H1 (cell line): ENCODE measurements around the gene PRRT1. TPM values are rescaled to one million over a fixed set of nuclear protein-coding genes. Genes with fewer than 3 reads are reported as not detected.
A peak's percentile ranks its signal among the peaks of the same experiment; 100 is the strongest.

ENCODE experiments used
- ASH2L ChIP-seq: fragments of 200-600, 300-600 bp; sonication (generic); IDR thresholded peaks from one replicate; pipeline ENCODE4 v1.7.1; 2017; ENCODE audit warnings: low read length
- ATF3 ChIP-seq: IDR thresholded peaks from 2 replicates; pipeline ENCODE4 v1.6.1; 2011; ENCODE audit warnings: low read depth, mild to moderate bottlenecking, low read length; ENCODE audit not compliant: insufficient read depth
- CHD1 ChIP-seq: IDR thresholded peaks from 2 replicates; pipeline ENCODE4 v1.6.1; 2012; ENCODE audit warnings: low read depth, low read length, improper control_type of control experiment
- CTBP2 ChIP-seq: IDR thresholded peaks from 2 replicates; pipeline ENCODE4 v1.7.0; 2011; ENCODE audit warnings: borderline replicate concordance, mild to moderate bottlenecking, moderate library complexity, mixed read lengths, low read length; ENCODE audit not compliant: insufficient read depth, insufficient read length
- GABPA ChIP-seq: IDR thresholded peaks from 2 replicates; pipeline ENCODE4 v1.6.1; 2011; ENCODE audit warnings: mild to moderate bottlenecking, low read length, moderate library complexity, borderline replicate concordance; ENCODE audit not compliant: insufficient read depth
- JUN ChIP-seq: IDR thresholded peaks from 2 replicates; pipeline ENCODE4 v1.6.1; 2011; ENCODE audit warnings: low read depth, mild to moderate bottlenecking, improper control_type of control experiment, low read length
- KDM1A ChIP-seq: fragments of 200-600, 300-600 bp; sonication (generic); IDR thresholded peaks from 2 replicates; pipeline ENCODE4 v1.7.1; 2016; ENCODE audit warnings: mild to moderate bottlenecking, low read length, borderline replicate concordance
- PHF8 ChIP-seq: fragments of 200-600 bp; sonication (generic); conservative IDR thresholded peaks from 2 replicates; pipeline ENCODE4 v1.7.1; 2012; ENCODE audit warnings: low read depth, mild to moderate bottlenecking, inconsistent platforms, low read length, moderate library complexity
- POLR2A ChIP-seq, 2 experiments: IDR thresholded peaks; 1 replicate in 1 of 2; 2 replicates in 1 of 2; pipeline ENCODE4 v1.6.1; 2011; ENCODE audit warnings: low read depth in 2 of 2, low read length in 2 of 2, mild to moderate bottlenecking in 2 of 2; ENCODE audit errors: control extremely low read depth in 1 of 2
- POU5F1 ChIP-seq: IDR thresholded peaks from 2 replicates; pipeline ENCODE4 v1.6.1; 2011; ENCODE audit warnings: low read depth, mild to moderate bottlenecking, low read length, moderate library complexity
- RAD21 ChIP-seq, 2 experiments: IDR thresholded peaks in 1 of 2; conservative IDR thresholded peaks in 1 of 2; 2 replicates each; pipeline ENCODE4 v1.6.1; 2011; ENCODE audit warnings: low read depth in 2 of 2, low read length in 2 of 2, improper control_type of control experiment in 1 of 2, inconsistent platforms in 1 of 2, mild to moderate bottlenecking in 1 of 2, moderate library complexity in 1 of 2
- RXRA ChIP-seq: IDR thresholded peaks from 2 replicates; pipeline ENCODE4 v1.6.1; 2011; ENCODE audit warnings: low read depth, mild to moderate bottlenecking, low read length, moderate library complexity; ENCODE audit not compliant: insufficient read depth
- SIRT6 ChIP-seq: IDR thresholded peaks from one replicate; pipeline ENCODE4 v1.7.1; 2012; ENCODE audit warnings: low read length, inconsistent platforms
- SP2 ChIP-seq: IDR thresholded peaks from 2 replicates; pipeline ENCODE4 v1.6.1; 2012; ENCODE audit warnings: mild to moderate bottlenecking, low read length, inconsistent platforms
- SRF ChIP-seq: IDR thresholded peaks from 2 replicates; pipeline ENCODE4 v1.6.1; 2011; ENCODE audit warnings: mild to moderate bottlenecking, low read depth, low read length, moderate library complexity
- TAF1 ChIP-seq: IDR thresholded peaks from 2 replicates; pipeline ENCODE4 v1.6.1; 2011; ENCODE audit warnings: mild to moderate bottlenecking, low read depth, low read length
- TCF12 ChIP-seq: IDR thresholded peaks from 2 replicates; pipeline ENCODE4 v1.6.1; 2011; ENCODE audit warnings: low read depth, mild to moderate bottlenecking, low read length
- USF2 ChIP-seq: IDR thresholded peaks from 2 replicates; pipeline ENCODE4 v1.6.1; 2011; ENCODE audit warnings: low read length, improper control_type of control experiment
- YY1 ChIP-seq: IDR thresholded peaks from 2 replicates; pipeline ENCODE4 v1.6.1; 2011; ENCODE audit warnings: low read depth, mild to moderate bottlenecking, low read length
- ZNF274 ChIP-seq: IDR thresholded peaks from 2 replicates; pipeline ENCODE4 v1.7.0; 2012; ENCODE audit warnings: low read length, borderline replicate concordance; ENCODE audit errors: extremely low read depth
- polyA plus RNA-seq, 7 experiments: library from polyadenylated mRNA; depleted of rRNA in 3 of 7; stranded (reverse) in 5 of 7; unstranded in 2 of 7; fragments of >200 nt in 5 of 7; fragments of 200-250 nt in 2 of 7; gene quantifications; 1 replicate in 5 of 7; 2 replicates in 1 of 7; 4 replicates in 1 of 7; pipeline versions ENCODE4 v1.2.1 to v1.2.3, GENCODE V29; 2011 to 2013; ENCODE audit warnings: missing spikeins in 2 of 7, mixed read lengths in 2 of 7
- total RNA-seq: library from RNA; stranded (reverse); fragmentation: NEBNext Ultra II Directional; extraction: Animal tissue kit (Norgen Biotek cat#: 25700); gene quantifications from 2 replicates; pipeline ENCODE4 v1.2.1, GENCODE V29; 2021
- TF ChIP-seq, protein P1 (sequence below): IDR thresholded peaks from 2 replicates; pipeline ENCODE4 v1.6.1; 2012; ENCODE audit warnings: low read length, inconsistent platforms

Gene PRRT1
- total and polyA plus RNA-seq, 2 of the 8 experiments (the other 6 are each of a cell fraction or from before 2014, with no cell fraction given), result 0.71 to 2.8 TPM

DNA sequence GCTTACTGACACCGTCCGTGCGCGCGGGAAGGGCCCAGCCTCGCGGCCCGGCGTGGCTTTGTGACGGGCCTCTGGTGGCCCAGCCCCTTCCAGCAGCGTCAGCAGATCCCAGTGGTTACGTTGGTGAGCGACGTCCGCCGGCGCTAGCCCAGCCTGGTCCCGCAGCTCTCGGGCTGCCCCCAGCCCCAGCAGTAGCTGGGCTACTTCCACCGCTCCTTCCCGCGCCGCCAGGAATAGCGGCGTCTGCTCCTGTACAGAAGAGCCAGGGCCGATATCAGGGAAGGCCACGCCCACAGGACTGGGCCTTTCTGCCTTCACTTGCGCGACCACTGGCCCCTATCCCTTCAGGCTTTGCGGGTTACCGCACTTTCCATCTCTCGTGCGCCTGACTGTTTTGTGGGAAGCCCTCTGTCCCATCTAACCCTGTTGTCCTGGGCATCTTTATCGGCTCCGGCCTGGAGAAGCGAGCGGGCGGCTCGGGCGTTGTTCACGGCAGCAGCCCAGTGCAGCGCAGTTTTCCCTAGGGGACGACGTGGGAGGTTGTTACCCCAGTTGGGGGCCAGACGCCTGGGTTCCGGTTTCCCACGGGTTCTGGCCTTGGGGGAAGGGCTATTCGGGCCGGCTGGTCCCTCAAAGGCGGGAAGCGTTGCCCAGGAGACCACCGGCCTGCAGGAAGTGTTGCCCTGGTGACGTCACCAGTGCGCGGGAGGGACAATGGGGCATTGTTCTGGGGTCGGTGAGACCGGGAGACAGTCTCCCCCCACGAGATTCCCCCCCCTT, 44.4 kb upstream of the PRRT1 start (continued):
- TF ChIP-seq POU5F1 (no peak), RAD21 (IDR thresholded peaks at IDR 0.05 in 1 of 2, conservative IDR thresholded peaks at IDR 0.05 in 1 of 2; ENCODE audit: low read depth in 2 of 2, low read length in 2 of 2) (no peak; a peak in 1 of 4 replicates), TAF1 (peak; percentile 80), CTBP2 (peak; percentile 37), YY1 (0 out of 2 replicates have a peak, but pooled peaks have one; percentile 1), CHD1 (no peak), SP2 (no peak), ATF3 (peak; percentile 52; the same call in 1 of the 2 replicates), TCF12 (no peak), RXRA (no peak), SIRT6 (no peak), GABPA (no peak), JUN (no peak), ZNF274 (no peak), POLR2A (IDR thresholded peaks at IDR 0.05; ENCODE audit: control extremely low read depth in 1 of 2, low read depth in 2 of 2, low read length in 2 of 2) (peak in 1 of 2 experiments; percentile 94; a peak in 2 of 3 replicates), ASH2L (peak; percentile 35), USF2 (no peak), SRF (no peak; the same call in 1 of the 2 replicates), PHF8 (peak; percentile 88), KDM1A (no peak)
- TF ChIP-seq, protein P1, sequence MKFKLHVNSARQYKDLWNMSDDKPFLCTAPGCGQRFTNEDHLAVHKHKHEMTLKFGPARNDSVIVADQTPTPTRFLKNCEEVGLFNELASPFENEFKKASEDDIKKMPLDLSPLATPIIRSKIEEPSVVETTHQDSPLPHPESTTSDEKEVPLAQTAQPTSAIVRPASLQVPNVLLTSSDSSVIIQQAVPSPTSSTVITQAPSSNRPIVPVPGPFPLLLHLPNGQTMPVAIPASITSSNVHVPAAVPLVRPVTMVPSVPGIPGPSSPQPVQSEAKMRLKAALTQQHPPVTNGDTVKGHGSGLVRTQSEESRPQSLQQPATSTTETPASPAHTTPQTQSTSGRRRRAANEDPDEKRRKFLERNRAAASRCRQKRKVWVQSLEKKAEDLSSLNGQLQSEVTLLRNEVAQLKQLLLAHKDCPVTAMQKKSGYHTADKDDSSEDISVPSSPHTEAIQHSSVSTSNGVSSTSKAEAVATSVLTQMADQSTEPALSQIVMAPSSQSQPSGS, result no peak; the same call in none of the 2 replicates
